ENCODE results near the gene IFI16. TPM values are rescaled to one million over a fixed set of nuclear protein-coding genes. Genes with fewer than 3 reads are reported as not detected.
"Not testable (repeated sequence)": the region's sequence is repeated elsewhere in the genome, so short reads cannot be mapped to it uniquely, and the experiment has no call there.

Gene IFI16
- total RNA-seq, 5 donors from 2014 or later (not counting 1 experiment from before 2014, with no cell fraction given): 78.7 to 123 (median 106) TPM

GRCh38 chr1:159030877-159031447 lies 21.3 kb downstream of the IFI16 start:
- ATAC-seq (replicated peaks in 1 of 4) (no peak), DNase-seq (no peak)
- Mint-ChIP-seq H3K27me3 (no peaks in the 10 kb centered on the region), H3K4me3 (peak overlapping the region in 1 of 3 donors; percentile 29), H3K9me3 (peaks cover 0 to 11% (median 3%) of the 10 kb centered on the region in 3 donors), H3K4me1 (peaks cover 60 to 80% (median 73%) of the 10 kb centered on the region in 3 donors), H3K27ac (no peak overlapping the region), H3K36me3 (peaks cover 90% of the 10 kb centered on the region)
- H3K36me3 ChIP-seq (ENCODE audit: control insufficient read depth in 2 of 2, extremely low read depth in 1 of 2, insufficient read depth in 1 of 2, low read length in 1 of 2): peaks cover 5 to 78% of the 10 kb centered on the region in 2 donors
- ChIA-PET POLR2A (interaction anchor here in 1 of 2 donors (0.6 kb wide), 1 partner anchor 9 kb away, joined by 3 read pairs; no protein-coding TSS in a partner anchor), CTCF (no interaction called here)
- H3K4me1 ChIP-seq (ENCODE audit: control insufficient read depth in 1 of 2, extremely low read depth in 1 of 2, insufficient read depth in 2 of 2, low read length in 2 of 2): peaks cover 0 to 14% of the 10 kb centered on the region in 2 experiments
- no peak overlapping the region for H3K4me3 ChIP-seq (ENCODE audit: control insufficient read depth in 1 of 2, extremely low read depth in 1 of 2, low read length in 1 of 2)
- no peaks in the 10 kb centered on the region for H3K9me3 ChIP-seq
- H3K27me3 ChIP-seq (replicated peaks in 1 of 2; ENCODE audit: control insufficient read depth in 2 of 2, extremely low read depth in 1 of 2, insufficient read depth in 2 of 2, low read length in 1 of 2): no peaks in the 10 kb centered on the region
- 70% methylated on average over 1 of the region's 3 CpGs for WGBS (ENCODE audit: insufficient coverage)
- H3K27ac ChIP-seq (ENCODE audit: low read length): no peak overlapping the region

GRCh38 chr1:159040206-159040605 lies 30.5 kb downstream of the IFI16 start:
- H3K9me3 ChIP-seq: no peaks in the 10 kb centered on the region
- no peak for ATAC-seq (replicated peaks in 1 of 4)
- POLR2A ChIA-PET: interaction anchor here in 1 of 2 donors (0.6 kb wide), 1 partner anchor 9 kb away, joined by 3 read pairs; no protein-coding TSS in a partner anchor

GRCh38 chr1:159040893-159041724 lies 31.4 kb downstream of the IFI16 start:
- ChIA-PET POLR2A (no interaction called here), CTCF (interaction anchor here in 1 of 2 donors (0.8 to 1.9 kb wide), 4 partner anchors 27 to 31 kb away, joined by 3 to 5 read pairs (median 4); no protein-coding TSS in a partner anchor)
- peak in 1 of 35 experiments; percentile 26 for DNase-seq
- peaks cover 39 to 66% (median 61%) of the 10 kb centered on the region in 3 donors for H3K4me1 Mint-ChIP-seq
- WGBS (ENCODE audit: insufficient coverage): 43% methylated on average over 3 of the region's 7 CpGs
- H3K4me3 Mint-ChIP-seq: no peak overlapping the region
- H3K9me3 Mint-ChIP-seq: no peaks in the 10 kb centered on the region
- Histone ChIP-seq H3K4me1 (ENCODE audit: control insufficient read depth in 1 of 2, extremely low read depth in 1 of 2, insufficient read depth in 2 of 2, low read length in 2 of 2) (peaks cover 0 to under 1% of the 10 kb centered on the region in 2 experiments), H3K27ac (ENCODE audit: low read length) (peak overlapping the region; percentile 13), H3K9me3 (no peaks in the 10 kb centered on the region), H3K27me3 (replicated peaks in 1 of 2; ENCODE audit: control insufficient read depth in 2 of 2, extremely low read depth in 1 of 2, insufficient read depth in 2 of 2, low read length in 1 of 2) (no peaks in the 10 kb centered on the region), H3K4me3 (ENCODE audit: control insufficient read depth in 1 of 2, extremely low read depth in 1 of 2, low read length in 1 of 2) (no peak overlapping the region), H3K36me3 (ENCODE audit: control insufficient read depth in 2 of 2, extremely low read depth in 1 of 2, insufficient read depth in 1 of 2, low read length in 1 of 2) (peaks cover 3 to 74% of the 10 kb centered on the region in 2 donors)
- no peak for ATAC-seq (replicated peaks in 1 of 4)
- peak overlapping the region; percentile 3 to 57 for H3K27ac Mint-ChIP-seq
- no peaks in the 10 kb centered on the region for H3K27me3 Mint-ChIP-seq
- peaks cover 67% of the 10 kb centered on the region for H3K36me3 Mint-ChIP-seq

More at GRCh38 chr1:159040206-159040605, 30.5 kb downstream of the IFI16 start:
- H3K27ac ChIP-seq (ENCODE audit: low read length): no peak overlapping the region
- Mint-ChIP-seq H3K27ac (peak overlapping the region in 1 of 2 donors; percentile 2), H3K4me1 (peaks cover 30 to 61% (median 60%) of the 10 kb centered on the region in 3 donors), H3K9me3 (no peaks in the 10 kb centered on the region), H3K36me3 (peaks cover 73% of the 10 kb centered on the region), H3K27me3 (no peaks in the 10 kb centered on the region), H3K4me3 (no peak overlapping the region)
- H3K27me3 ChIP-seq (replicated peaks in 1 of 2; ENCODE audit: control insufficient read depth in 2 of 2, extremely low read depth in 1 of 2, insufficient read depth in 2 of 2, low read length in 1 of 2): no peaks in the 10 kb centered on the region
- H3K4me1 ChIP-seq (ENCODE audit: control insufficient read depth in 1 of 2, extremely low read depth in 1 of 2, insufficient read depth in 2 of 2, low read length in 2 of 2): no peaks in the 10 kb centered on the region
- CTCF ChIA-PET: interaction anchor here in 1 of 2 donors (1.0 to 1.9 kb wide), 2 partner anchors 28 to 31 kb away, joined by 3 to 4 read pairs; no protein-coding TSS in a partner anchor
- WGBS (ENCODE audit: insufficient coverage): no CpG with 5 or more reads among the region's 1 CpG
- H3K36me3 ChIP-seq (ENCODE audit: control insufficient read depth in 2 of 2, extremely low read depth in 1 of 2, insufficient read depth in 1 of 2, low read length in 1 of 2): peaks cover 3 to 78% of the 10 kb centered on the region in 2 donors
- H3K4me3 ChIP-seq (ENCODE audit: control insufficient read depth in 1 of 2, extremely low read depth in 1 of 2, low read length in 1 of 2): no peak overlapping the region
- no peak for DNase-seq

GRCh38 chr1:159046486-159046885 lies 36.8 kb downstream of the IFI16 start:
- H3K27me3 ChIP-seq (replicated peaks in 1 of 2; ENCODE audit: control insufficient read depth in 2 of 2, extremely low read depth in 1 of 2, insufficient read depth in 2 of 2, low read length in 1 of 2); H3K9me3 Mint-ChIP-seq; H3K4me3 Mint-ChIP-seq; H3K27me3 Mint-ChIP-seq; H3K4me1 ChIP-seq (ENCODE audit: control insufficient read depth in 1 of 2, extremely low read depth in 1 of 2, insufficient read depth in 2 of 2, low read length in 2 of 2); POLR2A ChIA-PET; H3K4me3 ChIP-seq (ENCODE audit: control insufficient read depth in 1 of 2, extremely low read depth in 1 of 2, low read length in 1 of 2); H3K9me3 ChIP-seq: not testable (repeated sequence)
- Mint-ChIP-seq H3K36me3 (peaks cover 56% of the 10 kb centered on the region), H3K4me1 (peaks cover 51 to 59% (median 52%) of the 10 kb centered on the region in 3 donors), H3K27ac (peak overlapping the region; percentile 71 to 75)
- peak overlapping the region; percentile 14 for H3K27ac ChIP-seq (ENCODE audit: low read length)
- CTCF ChIA-PET: interaction anchor here in 1 of 2 donors (0.9 kb wide), 1 partner anchor 24 kb away, joined by 3 read pairs; no protein-coding TSS in a partner anchor
- peak in 2 of 4 experiments; percentile 27 to 57 for ATAC-seq (replicated peaks in 1 of 4)
- H3K36me3 ChIP-seq (ENCODE audit: control insufficient read depth in 2 of 2, extremely low read depth in 1 of 2, insufficient read depth in 1 of 2, low read length in 1 of 2): peaks cover 6 to 61% of the 10 kb centered on the region in 2 donors
- peak in 1 of 35 experiments; percentile 48 for DNase-seq
- WGBS (ENCODE audit: insufficient coverage): no CpG with 5 or more reads among the region's 1 CpG

GRCh38 chr1:159051436-159051835 lies 41.7 kb downstream of the IFI16 start:
- WGBS (ENCODE audit: insufficient coverage): 100% methylated on average over 2 of the region's 2 CpGs
- CTCF ChIA-PET: no interaction called here
- no peak for ATAC-seq (replicated peaks in 1 of 4)
- Mint-ChIP-seq H3K27me3 (no peaks in the 10 kb centered on the region), H3K36me3 (peaks cover 74% of the 10 kb centered on the region), H3K4me3 (no peak overlapping the region), H3K27ac (peak overlapping the region; percentile 3 to 60), H3K4me1 (peaks cover 34 to 59% (median 52%) of the 10 kb centered on the region in 3 donors), H3K9me3 (no peaks in the 10 kb centered on the region)
- H3K4me1 ChIP-seq (ENCODE audit: control insufficient read depth in 1 of 2, extremely low read depth in 1 of 2, insufficient read depth in 2 of 2, low read length in 2 of 2): peaks cover 4 to 10% of the 10 kb centered on the region in 2 experiments
- H3K36me3 ChIP-seq (ENCODE audit: control insufficient read depth in 2 of 2, extremely low read depth in 1 of 2, insufficient read depth in 1 of 2, low read length in 1 of 2): peaks cover 3 to 80% of the 10 kb centered on the region in 2 donors
- POLR2A ChIA-PET: no interaction called here
- no peak overlapping the region for H3K27ac ChIP-seq (ENCODE audit: low read length)
- DNase-seq: no peak
- H3K27me3 ChIP-seq (replicated peaks in 1 of 2; ENCODE audit: control insufficient read depth in 2 of 2, extremely low read depth in 1 of 2, insufficient read depth in 2 of 2, low read length in 1 of 2): no peaks in the 10 kb centered on the region
- H3K4me3 ChIP-seq (ENCODE audit: control insufficient read depth in 1 of 2, extremely low read depth in 1 of 2, low read length in 1 of 2): no peak overlapping the region
- H3K9me3 ChIP-seq: no peaks in the 10 kb centered on the region

- peaks cover 3 to 7% of the 10 kb centered on the region in 2 experiments for H3K4me1 ChIP-seq (ENCODE audit: control insufficient read depth in 1 of 2, extremely low read depth in 1 of 2, insufficient read depth in 2 of 2, low read length in 2 of 2)
- H3K4me3 ChIP-seq (ENCODE audit: control insufficient read depth in 1 of 2, extremely low read depth in 1 of 2, low read length in 1 of 2): no peak overlapping the region
- ChIA-PET POLR2A (no interaction called here), CTCF (interaction anchor here in 1 of 2 donors (1.2 kb wide), 1 partner anchor 22 kb away, joined by 3 read pairs; the partner anchor contains the start of gene AIM2)
- Mint-ChIP-seq H3K4me3 (no peak overlapping the region), H3K4me1 (peaks cover 30 to 58% (median 44%) of the 10 kb centered on the region in 3 donors), H3K27ac (peak overlapping the region; percentile 53 to 58), H3K9me3 (no peaks in the 10 kb centered on the region), H3K27me3 (no peaks in the 10 kb centered on the region), H3K36me3 (peaks cover 68% of the 10 kb centered on the region)
- H3K27ac ChIP-seq (ENCODE audit: low read length): no peak overlapping the region
- WGBS (ENCODE audit: insufficient coverage): 70% methylated on average over 2 of the region's 2 CpGs
- H3K27me3 ChIP-seq (replicated peaks in 1 of 2; ENCODE audit: control insufficient read depth in 2 of 2, extremely low read depth in 1 of 2, insufficient read depth in 2 of 2, low read length in 1 of 2): no peaks in the 10 kb centered on the region
- H3K9me3 ChIP-seq: no peaks in the 10 kb centered on the region
- DNase-seq: no peak
- peaks cover 0 to 71% of the 10 kb centered on the region in 2 donors for H3K36me3 ChIP-seq (ENCODE audit: control insufficient read depth in 2 of 2, extremely low read depth in 1 of 2, insufficient read depth in 1 of 2, low read length in 1 of 2)
- ATAC-seq (replicated peaks in 1 of 4): no peak
These were observed 44.7 kb downstream of the IFI16 start for GRCh38 chr1:159054427-159054826.
